NT2/D1 (cell line): ENCODE measurements around the gene FBXO36.

Experiments
- YY1 ChIP-seq: IDR thresholded peaks from 2 replicates; pipeline ENCODE4 v1.6.1; 2011; ENCODE audit not compliant: insufficient read length, insufficient read depth
- ZNF274 ChIP-seq: IDR thresholded peaks from 2 replicates; pipeline ENCODE4 v1.6.1; 2011; ENCODE audit warnings: mild to moderate bottlenecking, low read depth, low read length

GRCh38 chr2:229910147-229910831 is 12.0 kb upstream of the FBXO36 start:
- no peak for TF ChIP-seq ZNF274
- TF ChIP-seq YY1: no peak
